Body of pancreas (tissue), 4 donors: ENCODE data around the gene TEX48.

Experiments used
- POLR2A ChIP-seq, 3 donors: fragments of 450-650 bp; IDR thresholded peaks; one replicate each; pipeline ENCODE4 v1.6.1; 2016; ENCODE audit warnings: antibody characterized with exemption in 3 of 3, mild to moderate bottlenecking in 2 of 3
- TF ChIP-seq, protein P1 (sequence below), 7 experiments: fragments of 450-650 bp in 4 of 7; fragments of 200-600 bp in 3 of 7; sonication (generic) in 3 of 7; IDR thresholded peaks; one replicate each; pipeline ENCODE4 v1.5.1; 2016 to 2019; ENCODE audit warnings: antibody characterized with exemption in 7 of 7

DNA sequence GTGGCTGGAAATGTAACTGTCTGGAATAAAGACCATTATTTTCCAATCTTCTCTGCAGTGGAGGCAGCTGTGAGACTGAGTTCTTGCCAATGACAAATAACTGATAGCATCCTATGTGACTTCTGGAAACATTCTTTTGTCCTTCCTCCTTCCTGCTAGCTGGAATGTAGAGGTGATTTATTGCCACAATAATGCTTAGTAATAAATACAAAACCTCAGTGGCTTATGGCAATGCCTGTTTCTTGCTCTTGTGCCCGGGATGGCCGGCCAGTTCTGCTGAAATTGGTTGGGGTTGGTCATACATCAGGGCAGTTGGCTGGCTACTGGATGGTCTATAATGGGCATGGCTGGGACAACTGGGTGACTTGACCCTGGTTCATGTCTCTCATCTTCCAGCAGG lies 12.2 kb upstream of the TEX48 start:
- TF ChIP-seq, protein P1, sequence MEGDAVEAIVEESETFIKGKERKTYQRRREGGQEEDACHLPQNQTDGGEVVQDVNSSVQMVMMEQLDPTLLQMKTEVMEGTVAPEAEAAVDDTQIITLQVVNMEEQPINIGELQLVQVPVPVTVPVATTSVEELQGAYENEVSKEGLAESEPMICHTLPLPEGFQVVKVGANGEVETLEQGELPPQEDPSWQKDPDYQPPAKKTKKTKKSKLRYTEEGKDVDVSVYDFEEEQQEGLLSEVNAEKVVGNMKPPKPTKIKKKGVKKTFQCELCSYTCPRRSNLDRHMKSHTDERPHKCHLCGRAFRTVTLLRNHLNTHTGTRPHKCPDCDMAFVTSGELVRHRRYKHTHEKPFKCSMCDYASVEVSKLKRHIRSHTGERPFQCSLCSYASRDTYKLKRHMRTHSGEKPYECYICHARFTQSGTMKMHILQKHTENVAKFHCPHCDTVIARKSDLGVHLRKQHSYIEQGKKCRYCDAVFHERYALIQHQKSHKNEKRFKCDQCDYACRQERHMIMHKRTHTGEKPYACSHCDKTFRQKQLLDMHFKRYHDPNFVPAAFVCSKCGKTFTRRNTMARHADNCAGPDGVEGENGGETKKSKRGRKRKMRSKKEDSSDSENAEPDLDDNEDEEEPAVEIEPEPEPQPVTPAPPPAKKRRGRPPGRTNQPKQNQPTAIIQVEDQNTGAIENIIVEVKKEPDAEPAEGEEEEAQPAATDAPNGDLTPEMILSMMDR (IDR thresholded peaks at IDR 0.05) = no peak
- no peak for TF ChIP-seq POLR2A (IDR thresholded peaks at IDR 0.05)
